HepG2 (cell line): ENCODE results near the gene DCUN1D4. TPM values are rescaled to one million over a fixed set of nuclear protein-coding genes. Genes with fewer than 3 reads are reported as not detected.

Source experiments
- AKAP8 ChIP-seq: sonication (generic); formaldehyde crosslinking; IDR thresholded peaks from 2 replicates; pipeline ENCODE4 v1.5.1; 2020; ENCODE audit warnings: mild to moderate bottlenecking, missing genetic modification reagents
- ARID2 ChIP-seq: sonication (generic); formaldehyde crosslinking; IDR thresholded peaks from 2 replicates; pipeline ENCODE4 v1.8.1; 2022; ENCODE audit warnings: mild to moderate bottlenecking, missing genetic modification reagents, borderline replicate concordance
- FIP1L1 ChIP-seq: fragments of 200-400 bp; formaldehyde crosslinking; IDR thresholded peaks from 2 replicates; pipeline ENCODE4 v1.6.1; 2018; ENCODE audit warnings: low read depth, mild to moderate bottlenecking, low read length, moderate library complexity, borderline replicate concordance; ENCODE audit not compliant: insufficient read depth
- KLF9 ChIP-seq: IDR thresholded peaks from 2 replicates; pipeline ENCODE4 v1.6.1; 2016; ENCODE audit warnings: low read depth
- KMT2A ChIP-seq: sonication (generic); formaldehyde crosslinking; IDR thresholded peaks from 2 replicates; pipeline ENCODE4 v1.4.0; 2020; ENCODE audit warnings: missing genetic modification reagents
- MAZ ChIP-seq, 2 experiments: sonication (generic) in 1 of 2; formaldehyde crosslinking in 1 of 2; IDR thresholded peaks; 2 replicates each; pipeline versions ENCODE4 v1.5.0 to v1.6.1; 2012 to 2020; ENCODE audit warnings: low read depth in 2 of 2, mild to moderate bottlenecking in 2 of 2, borderline replicate concordance in 1 of 2, improper control_type of control experiment in 1 of 2, low read length in 1 of 2, missing genetic modification reagents in 1 of 2, moderate library complexity in 1 of 2
- PAX8 ChIP-seq: sonication (generic); formaldehyde crosslinking; IDR thresholded peaks from 2 replicates; pipeline ENCODE4 v1.8.0; 2022; ENCODE audit warnings: mild to moderate bottlenecking, missing genetic modification reagents, borderline replicate concordance
- SIX4 ChIP-seq: sonication (generic); formaldehyde crosslinking; IDR thresholded peaks from 2 replicates; pipeline ENCODE4 v1.4.0; 2020; ENCODE audit warnings: missing genetic modification reagents
- SNAI1 ChIP-seq: sonication (generic); formaldehyde crosslinking; IDR thresholded peaks from 2 replicates; pipeline ENCODE4 v1.5.0; 2020; ENCODE audit warnings: mild to moderate bottlenecking, missing genetic modification reagents, borderline replicate concordance
- SP140L ChIP-seq: sonication (generic); formaldehyde crosslinking; IDR thresholded peaks from 2 replicates; pipeline ENCODE4 v1.4.0; 2020; ENCODE audit warnings: missing genetic modification reagents, borderline replicate concordance
- UBTF ChIP-seq: sonication (generic); formaldehyde crosslinking; IDR thresholded peaks from 2 replicates; pipeline ENCODE4 v1.4.0; 2020; ENCODE audit warnings: mild to moderate bottlenecking, missing genetic modification reagents
- ZNF256 ChIP-seq: sonication (generic); formaldehyde crosslinking; conservative IDR thresholded peaks from 2 replicates; pipeline ENCODE4 v1.4.0; 2020; ENCODE audit warnings: missing genetic modification reagents
- ZNF496 ChIP-seq: sonication (generic); formaldehyde crosslinking; IDR thresholded peaks from 2 replicates; pipeline ENCODE4 v1.8.1; 2023; ENCODE audit warnings: mild to moderate bottlenecking, moderate library complexity, missing genetic modification reagents; ENCODE audit not compliant: insufficient replicate concordance
- ZNF605 ChIP-seq: sonication (generic); formaldehyde crosslinking; IDR thresholded peaks from 2 replicates; pipeline ENCODE4 v1.8.0; 2022; ENCODE audit warnings: mild to moderate bottlenecking, missing genetic modification reagents
- ZNF773 ChIP-seq: sonication (generic); formaldehyde crosslinking; IDR thresholded peaks from 2 replicates; pipeline ENCODE4 v1.4.0; 2020; ENCODE audit warnings: missing genetic modification reagents, borderline replicate concordance
- ZSCAN9 ChIP-seq: IDR thresholded peaks from 2 replicates; pipeline ENCODE4 v1.6.1; 2016; ENCODE audit warnings: borderline replicate concordance
- polyA plus RNA-seq, 8 experiments: library from polyadenylated mRNA; depleted of rRNA in 3 of 8; stranded (reverse) in 7 of 8; unstranded in 1 of 8; fragments of >200 nt; fragmentation: Illumina TruSeq in 4 of 8; extraction: Trizol in 4 of 8; gene quantifications; 2 replicates each; pipeline versions ENCODE4 v1.2.1 to v1.2.3, GENCODE V29; 2011 to 2016; ENCODE audit warnings: low read depth in 4 of 8, missing spikeins in 1 of 8, mixed read lengths in 1 of 8; ENCODE audit not compliant: insufficient read depth in 1 of 8
- total RNA-seq, 5 experiments: library from RNA; depleted of rRNA; stranded (reverse); fragments of >200 nt; fragmentation: Illumina TruSeq; extraction: Trizol; gene quantifications; 2 replicates each; pipeline ENCODE4 v1.2.3, GENCODE V29; 2016; ENCODE audit warnings: low read depth in 1 of 5
- TF ChIP-seq, protein P1 (sequence below): sonication (generic); formaldehyde crosslinking; IDR thresholded peaks from 2 replicates; pipeline ENCODE4 v1.8.0; 2022; ENCODE audit warnings: mild to moderate bottlenecking, missing genetic modification reagents
- TF ChIP-seq, protein P2 (sequence below): fragments of 450-650 bp; IDR thresholded peaks from 2 replicates; pipeline ENCODE4 v1.6.1; 2016
- TF ChIP-seq, protein P3 (sequence below): sonication (generic); formaldehyde crosslinking; IDR thresholded peaks from 2 replicates; pipeline ENCODE4; 2020; ENCODE audit warnings: missing genetic modification reagents, mild to moderate bottlenecking, borderline replicate concordance

Gene DCUN1D4
- total and polyA plus RNA-seq, 2 of the 13 experiments (the other 11 are each of a cell fraction or from before 2014, with no cell fraction given) = 27.9 to 44.4 TPM

DNA sequence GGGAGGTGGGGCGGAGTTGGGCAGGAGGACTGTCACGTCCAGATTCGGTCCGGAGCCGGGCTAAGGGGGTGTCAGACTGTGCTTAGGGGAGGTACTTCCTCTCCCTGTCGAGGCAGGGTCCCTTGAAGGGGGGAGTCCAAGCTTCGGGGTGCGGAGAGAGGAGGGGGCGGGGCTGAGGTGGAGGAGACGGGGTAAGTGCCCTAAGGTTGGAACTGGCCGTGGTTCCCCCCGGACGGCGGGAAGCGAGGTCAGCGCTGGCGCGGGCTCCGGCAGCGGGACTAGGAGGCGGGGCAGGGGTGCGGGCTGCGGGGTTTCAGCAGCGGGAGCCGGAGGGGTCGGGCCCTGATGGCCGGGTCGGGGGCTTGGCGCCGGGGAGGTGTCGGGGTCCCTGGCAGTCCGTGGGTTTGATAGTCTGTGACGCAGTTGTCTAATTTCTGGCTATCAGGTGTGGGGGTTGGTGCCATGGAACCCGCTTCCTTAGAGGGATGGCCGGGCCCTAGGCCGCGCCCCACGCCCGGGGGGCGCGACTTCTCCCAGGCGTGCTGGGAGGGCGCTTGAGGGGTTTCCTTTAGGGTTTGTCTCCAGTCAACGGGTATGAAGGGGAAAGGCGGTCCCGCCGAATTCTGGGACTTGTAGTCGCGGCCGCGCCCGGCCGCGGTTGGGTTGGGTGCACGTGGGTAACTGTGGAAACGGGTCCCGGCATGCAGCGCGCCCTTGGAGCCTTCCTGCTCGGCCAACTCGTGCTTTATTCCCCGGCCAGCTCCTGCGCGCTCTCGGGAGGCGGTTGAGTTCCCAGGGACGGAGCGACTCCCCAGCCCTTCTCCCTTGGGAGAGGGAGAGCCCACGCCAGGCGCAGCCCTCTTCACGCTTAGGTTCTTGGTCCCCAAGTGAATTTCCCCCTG is 1.5 kb downstream of the DCUN1D4 start (continued):
- TF ChIP-seq ZSCAN9 (CRISPR knock-in tag) (0 out of 2 replicates have a peak, but pooled peaks have one; percentile 52), ZNF496 (CRISPR knock-in tag) (no peak), SP140L (0 out of 2 replicates have a peak, but pooled peaks have one; percentile 50), MAZ (IDR thresholded peaks at IDR 0.05; ENCODE audit: borderline replicate concordance, low read depth, low read length) (peak; percentile 43; the same call in 1 of the 2 replicates), MAZ (CRISPR knock-in tag; IDR thresholded peaks at IDR 0.05; ENCODE audit: low read depth) (peak; percentile 43; the same call in 1 of the 2 replicates), KLF9 (no peak), ZNF256 (no peak), ZNF605 (CRISPR knock-in tag) (peak; percentile 83), PAX8 (CRISPR knock-in tag) (no peak), ZNF773 (CRISPR knock-in tag) (no peak), SIX4 (CRISPR knock-in tag) (no peak), ARID2 (CRISPR knock-in tag) (no peak), KMT2A (CRISPR knock-in tag) (peak; percentile 97), SNAI1 (no peak), FIP1L1 (no peak), UBTF (CRISPR knock-in tag) (peak; percentile 65; the same call in 1 of the 2 replicates), AKAP8 (CRISPR knock-in tag) (0 out of 2 replicates have a peak, but pooled peaks have one; percentile 20)
- TF ChIP-seq, protein P1, sequence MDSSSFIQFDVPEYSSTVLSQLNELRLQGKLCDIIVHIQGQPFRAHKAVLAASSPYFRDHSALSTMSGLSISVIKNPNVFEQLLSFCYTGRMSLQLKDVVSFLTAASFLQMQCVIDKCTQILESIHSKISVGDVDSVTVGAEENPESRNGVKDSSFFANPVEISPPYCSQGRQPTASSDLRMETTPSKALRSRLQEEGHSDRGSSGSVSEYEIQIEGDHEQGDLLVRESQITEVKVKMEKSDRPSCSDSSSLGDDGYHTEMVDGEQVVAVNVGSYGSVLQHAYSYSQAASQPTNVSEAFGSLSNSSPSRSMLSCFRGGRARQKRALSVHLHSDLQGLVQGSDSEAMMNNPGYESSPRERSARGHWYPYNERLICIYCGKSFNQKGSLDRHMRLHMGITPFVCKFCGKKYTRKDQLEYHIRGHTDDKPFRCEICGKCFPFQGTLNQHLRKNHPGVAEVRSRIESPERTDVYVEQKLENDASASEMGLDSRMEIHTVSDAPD = no peak
- TF ChIP-seq, protein P2, sequence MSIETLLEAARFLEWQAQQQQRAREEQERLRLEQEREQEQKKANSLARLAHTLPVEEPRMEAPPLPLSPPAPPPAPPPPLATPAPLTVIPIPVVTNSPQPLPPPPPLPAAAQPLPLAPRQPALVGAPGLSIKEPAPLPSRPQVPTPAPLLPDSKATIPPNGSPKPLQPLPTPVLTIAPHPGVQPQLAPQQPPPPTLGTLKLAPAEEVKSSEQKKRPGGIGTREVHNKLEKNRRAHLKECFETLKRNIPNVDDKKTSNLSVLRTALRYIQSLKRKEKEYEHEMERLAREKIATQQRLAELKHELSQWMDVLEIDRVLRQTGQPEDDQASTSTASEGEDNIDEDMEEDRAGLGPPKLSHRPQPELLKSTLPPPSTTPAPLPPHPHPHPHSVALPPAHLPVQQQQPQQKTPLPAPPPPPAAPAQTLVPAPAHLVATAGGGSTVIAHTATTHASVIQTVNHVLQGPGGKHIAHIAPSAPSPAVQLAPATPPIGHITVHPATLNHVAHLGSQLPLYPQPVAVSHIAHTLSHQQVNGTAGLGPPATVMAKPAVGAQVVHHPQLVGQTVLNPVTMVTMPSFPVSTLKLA = peak; percentile 77
- TF ChIP-seq, protein P3, sequence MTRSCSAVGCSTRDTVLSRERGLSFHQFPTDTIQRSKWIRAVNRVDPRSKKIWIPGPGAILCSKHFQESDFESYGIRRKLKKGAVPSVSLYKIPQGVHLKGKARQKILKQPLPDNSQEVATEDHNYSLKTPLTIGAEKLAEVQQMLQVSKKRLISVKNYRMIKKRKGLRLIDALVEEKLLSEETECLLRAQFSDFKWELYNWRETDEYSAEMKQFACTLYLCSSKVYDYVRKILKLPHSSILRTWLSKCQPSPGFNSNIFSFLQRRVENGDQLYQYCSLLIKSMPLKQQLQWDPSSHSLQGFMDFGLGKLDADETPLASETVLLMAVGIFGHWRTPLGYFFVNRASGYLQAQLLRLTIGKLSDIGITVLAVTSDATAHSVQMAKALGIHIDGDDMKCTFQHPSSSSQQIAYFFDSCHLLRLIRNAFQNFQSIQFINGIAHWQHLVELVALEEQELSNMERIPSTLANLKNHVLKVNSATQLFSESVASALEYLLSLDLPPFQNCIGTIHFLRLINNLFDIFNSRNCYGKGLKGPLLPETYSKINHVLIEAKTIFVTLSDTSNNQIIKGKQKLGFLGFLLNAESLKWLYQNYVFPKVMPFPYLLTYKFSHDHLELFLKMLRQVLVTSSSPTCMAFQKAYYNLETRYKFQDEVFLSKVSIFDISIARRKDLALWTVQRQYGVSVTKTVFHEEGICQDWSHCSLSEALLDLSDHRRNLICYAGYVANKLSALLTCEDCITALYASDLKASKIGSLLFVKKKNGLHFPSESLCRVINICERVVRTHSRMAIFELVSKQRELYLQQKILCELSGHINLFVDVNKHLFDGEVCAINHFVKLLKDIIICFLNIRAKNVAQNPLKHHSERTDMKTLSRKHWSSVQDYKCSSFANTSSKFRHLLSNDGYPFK = peak; percentile 61; the same call in 1 of the 2 replicates
